Adrenal gland (tissue), 5 donors: ENCODE measurements around the gene GSTA3.

ENCODE experiments used
- CTCF ChIP-seq, 6 experiments: fragments of 450-650 bp in 4 of 6; fragments of 200-600 bp in 2 of 6; sonication (generic) in 1 of 6; IDR thresholded peaks; 1 replicate in 5 of 6; 2 replicates in 1 of 6; pipeline versions ENCODE4 v1.5.1 to v1.8.0; 2016 to 2021; ENCODE audit warnings: antibody characterized with exemption in 6 of 6, mild to moderate bottlenecking in 2 of 6, moderate library complexity in 1 of 6
- POLR2A ChIP-seq, 2 donors: fragments of 450-650 bp; IDR thresholded peaks; one replicate each; pipeline ENCODE4 v1.6.1; 2017; ENCODE audit warnings: antibody characterized with exemption in 2 of 2, mild to moderate bottlenecking in 2 of 2, moderate library complexity in 1 of 2
- donor health status: DM: no; HTN: no; CAD: no.

GRCh38 chr6:52958546-52959255, 49.2 kb upstream of the GSTA3 start:
- TF ChIP-seq CTCF (IDR thresholded peaks at IDR 0.05) (no peak), POLR2A (IDR thresholded peaks at IDR 0.05) (no peak)
